GM12878 (cell line): ENCODE measurements around the gene PTPRD. TPM values are rescaled to one million over a fixed set of nuclear protein-coding genes. Genes with fewer than 3 reads are reported as not detected.

Experiments used
- ATAC-seq: fragments of 200-7000 bp; cut with Tn5 transposase; 3 replicates; pipeline ENCODE4 v1.9.1; 2020; ENCODE audit warnings: mild to moderate bottlenecking, moderate library complexity
- BruUV-seq: library from RNA; stranded (reverse); fragments of 400-500 nt; replicated peaks from 2 replicates; lab custom pipeline; 2021; lab: Mats Ljungman, UMichigan
- CTCF ChIA-PET: fragments of 300-600 bp; sonication (Branson Sonifier 250); formaldehyde crosslinking; extraction: SDS; loops from one replicate; lab custom pipeline; 2021; ENCODE audit warnings: inconsistent platforms; lab: Yijun Ruan, JAX
- POLR2A ChIA-PET: fragments of 350-600 bp; formaldehyde crosslinking; extraction: SDS; loops from one replicate; lab custom pipeline; 2021; ENCODE audit warnings: inconsistent platforms; lab: Charles Lee
- RAD21 ChIA-PET: fragments of 300-600 bp; sonication (Branson Sonifier 250); formaldehyde crosslinking; loops from one replicate; lab custom pipeline; 2023; ENCODE audit warnings: antibody characterized with exemption; ENCODE audit not compliant: unreplicated experiment; lab: Charles Lee
- SMC1A ChIA-PET: fragments of 300-600 bp; sonication (Branson Sonifier 250); formaldehyde crosslinking; loops from one replicate; lab custom pipeline; 2023; ENCODE audit not compliant: unreplicated experiment, uncharacterized antibody; lab: Charles Lee
- DNase-seq: peaks from one replicate; pipeline ENCODE4 v3.0.0-alpha.2; 2011; ENCODE audit warnings: low read depth, low spot score
- FAIRE-seq: peaks from 3 replicates; lab custom pipeline; 2011; peaks lifted over from hg19 to GRCh38; lab: Jason Lieb, UNC
- H2AFZ ChIP-seq: 2 replicates; pipeline ENCODE4 v1.6.0; 2011; ENCODE audit warnings: low read depth, low read length, control low read depth; ENCODE audit not compliant: control insufficient read depth
- H3K27ac ChIP-seq: 2 replicates; pipeline ENCODE4 v1.5.1; 2011; ENCODE audit warnings: control low read depth; ENCODE audit not compliant: control insufficient read depth, insufficient read depth
- H3K27me3 ChIP-seq, 2 experiments: replicated peaks in 1 of 2; 2 replicates each; pipeline versions ENCODE4 v1.6.0 to v1.6.1; 2011; ENCODE audit warnings: low read length in 1 of 2; ENCODE audit not compliant: control insufficient read depth in 2 of 2, insufficient read depth in 2 of 2
- H3K36me3 ChIP-seq, 2 experiments: 2 replicates each; pipeline ENCODE4 v1.5.1; 2011; ENCODE audit warnings: low read length in 1 of 2; ENCODE audit not compliant: control insufficient read depth in 2 of 2, insufficient read depth in 2 of 2
- H3K4me1 ChIP-seq: 2 replicates; pipeline ENCODE4 v1.6.1; 2011; ENCODE audit warnings: mild to moderate bottlenecking, low read length, moderate library complexity, mixed read lengths; ENCODE audit not compliant: control insufficient read depth, insufficient read depth
- H3K4me2 ChIP-seq: 2 replicates; pipeline ENCODE4 v1.6.0; 2011; ENCODE audit warnings: control low read depth; ENCODE audit not compliant: control insufficient read depth, insufficient read depth
- H3K4me3 ChIP-seq: fragments of 200-600 bp; sonication (generic); 2 replicates; pipeline ENCODE4 v1.5.1; 2016
- H3K79me2 ChIP-seq: 2 replicates; pipeline ENCODE4 v1.6.0; 2011; ENCODE audit warnings: low read length; ENCODE audit not compliant: control insufficient read depth, insufficient read depth
- H3K9ac ChIP-seq: 2 replicates; pipeline ENCODE4 v1.8.0; 2011; ENCODE audit warnings: low read length, control low read depth, mixed read lengths; ENCODE audit not compliant: control insufficient read depth, insufficient read depth
- H3K9me3 ChIP-seq: replicated peaks from 3 replicates; pipeline ENCODE4 v1.5.1; 2011; ENCODE audit warnings: mild to moderate bottlenecking, low read length; ENCODE audit not compliant: control insufficient read depth, insufficient read depth
- H4K20me1 ChIP-seq: 2 replicates; pipeline ENCODE4 v1.6.0; 2011; ENCODE audit not compliant: control insufficient read depth, insufficient read depth
- CBX5 ChIP-seq: sonication (generic); IDR thresholded peaks from 2 replicates; pipeline ENCODE4 v1.6.1; 2016; ENCODE audit warnings: low read depth, moderate library complexity, mild to moderate bottlenecking, inconsistent platforms
- CHD4 ChIP-seq: fragments of 200-600 bp; sonication (generic); IDR thresholded peaks from 2 replicates; pipeline ENCODE4 v1.6.1; 2016; ENCODE audit warnings: mild to moderate bottlenecking
- GATAD2B ChIP-seq: fragments of 450-650 bp; conservative IDR thresholded peaks from 2 replicates; pipeline ENCODE4 v1.6.1; 2017; ENCODE audit warnings: low read depth, mild to moderate bottlenecking, moderate library complexity
- IKZF2 ChIP-seq, 2 experiments: fragments of 450-650 bp; IDR thresholded peaks; 2 replicates each; pipeline ENCODE4 v1.6.1; 2017; ENCODE audit warnings: mild to moderate bottlenecking in 2 of 2, moderate library complexity in 2 of 2
- IRF4 ChIP-seq: IDR thresholded peaks from 2 replicates; pipeline ENCODE4 v1.6.1; 2011; ENCODE audit warnings: low read depth, low read length
- NFIC ChIP-seq: IDR thresholded peaks from 2 replicates; pipeline ENCODE4 v1.6.1; 2012; ENCODE audit warnings: low read depth, mild to moderate bottlenecking, inconsistent platforms, low read length, moderate library complexity
- NFXL1 ChIP-seq: fragments of 450-650 bp; IDR thresholded peaks from 2 replicates; pipeline ENCODE4 v1.6.1; 2017; ENCODE audit warnings: antibody characterized with exemption, mild to moderate bottlenecking, borderline replicate concordance
- NRF1 ChIP-seq: conservative IDR thresholded peaks from 2 replicates; pipeline ENCODE4 v1.6.1; 2011; ENCODE audit warnings: mild to moderate bottlenecking, low read depth, low read length, improper control_type of control experiment
- RFX5 ChIP-seq: IDR thresholded peaks from 2 replicates; pipeline ENCODE4 v1.6.1; 2011; ENCODE audit warnings: low read depth, low read length, improper control_type of control experiment
- SREBF2 ChIP-seq: IDR thresholded peaks from 2 replicates; pipeline ENCODE4 v1.6.1; 2012; ENCODE audit warnings: mild to moderate bottlenecking, low read length
- ZNF217 ChIP-seq: fragments of 450-650 bp; IDR thresholded peaks from 2 replicates; pipeline ENCODE4 v1.6.1; 2017; ENCODE audit warnings: antibody characterized with exemption, mild to moderate bottlenecking
- WGBS: methylation state at CpG from one replicate; pipeline ENCODE4 v1.1.6; 2016; ENCODE audit warnings: low lambda C conversion rate; ENCODE audit not compliant: insufficient replicate concordance, insufficient coverage; ENCODE audit errors: missing lambda C conversion rate; 5-methylcytosine and 5-hydroxymethylcytosine counted together
- in situ Hi-C: fragments of 300-500 bp; cut with MboI; formaldehyde crosslinking; loops from 9 replicates; pipeline ENCODE4 v1.14.3; 2018; ENCODE audit warnings: mixed read lengths
- intact Hi-C: fragments of 100-400 bp; cut with micrococcal nuclease; formaldehyde crosslinking; loops from one replicate; pipeline ENCODE4 v1.14.2; 2022; ENCODE audit not compliant: unreplicated experiment
- polyA plus RNA-seq, 11 experiments: library from polyadenylated mRNA; depleted of rRNA in 4 of 11; unstranded in 6 of 11; stranded (reverse) in 5 of 11; fragments of >200 nt; fragmentation: Nextera tagmentation in 4 of 11; fragmentation: Illumina TruSeq in 1 of 11; extraction: Ambion mirVana in 4 of 11; extraction: Trizol in 1 of 11; gene quantifications; 1 replicate in 1 of 11; 2 replicates in 10 of 11; pipeline versions ENCODE4 v1.2.1 to v1.2.3, GENCODE V29; 2011 to 2016; ENCODE audit warnings: inconsistent platforms in 2 of 11, missing spikeins in 2 of 11, low read depth in 1 of 11
- total RNA-seq, 4 experiments: library from RNA; depleted of rRNA in 3 of 4; stranded (reverse); fragments of >200 nt in 3 of 4; fragmentation: Illumina TruSeq in 1 of 4; extraction: Trizol in 1 of 4; gene quantifications; 2 replicates each; pipeline versions ENCODE4 v1.2.1 to v1.2.3, GENCODE V29; 2013 to 2021
- TF ChIP-seq, protein P1 (sequence below): fragments of 450-650 bp; IDR thresholded peaks from 2 replicates; pipeline ENCODE4 v1.6.1; 2018; ENCODE audit warnings: mild to moderate bottlenecking, low read depth, moderate library complexity; ENCODE audit not compliant: partially characterized antibody
- TF ChIP-seq, protein P2 (sequence below): IDR thresholded peaks from 2 replicates; pipeline ENCODE4 v1.6.1; 2011; ENCODE audit warnings: borderline replicate concordance, low read depth, mild to moderate bottlenecking, moderate library complexity, low read length; ENCODE audit not compliant: insufficient read depth, poor library complexity, severe bottlenecking

PTPRD gene
- total and polyA plus RNA-seq, 10 of the 15 experiments (the other 5 are each of a cell fraction or from before 2014, with no cell fraction given) = under 0.01 to 0.05 (median 0.01) TPM; not detected in 7

DNA sequence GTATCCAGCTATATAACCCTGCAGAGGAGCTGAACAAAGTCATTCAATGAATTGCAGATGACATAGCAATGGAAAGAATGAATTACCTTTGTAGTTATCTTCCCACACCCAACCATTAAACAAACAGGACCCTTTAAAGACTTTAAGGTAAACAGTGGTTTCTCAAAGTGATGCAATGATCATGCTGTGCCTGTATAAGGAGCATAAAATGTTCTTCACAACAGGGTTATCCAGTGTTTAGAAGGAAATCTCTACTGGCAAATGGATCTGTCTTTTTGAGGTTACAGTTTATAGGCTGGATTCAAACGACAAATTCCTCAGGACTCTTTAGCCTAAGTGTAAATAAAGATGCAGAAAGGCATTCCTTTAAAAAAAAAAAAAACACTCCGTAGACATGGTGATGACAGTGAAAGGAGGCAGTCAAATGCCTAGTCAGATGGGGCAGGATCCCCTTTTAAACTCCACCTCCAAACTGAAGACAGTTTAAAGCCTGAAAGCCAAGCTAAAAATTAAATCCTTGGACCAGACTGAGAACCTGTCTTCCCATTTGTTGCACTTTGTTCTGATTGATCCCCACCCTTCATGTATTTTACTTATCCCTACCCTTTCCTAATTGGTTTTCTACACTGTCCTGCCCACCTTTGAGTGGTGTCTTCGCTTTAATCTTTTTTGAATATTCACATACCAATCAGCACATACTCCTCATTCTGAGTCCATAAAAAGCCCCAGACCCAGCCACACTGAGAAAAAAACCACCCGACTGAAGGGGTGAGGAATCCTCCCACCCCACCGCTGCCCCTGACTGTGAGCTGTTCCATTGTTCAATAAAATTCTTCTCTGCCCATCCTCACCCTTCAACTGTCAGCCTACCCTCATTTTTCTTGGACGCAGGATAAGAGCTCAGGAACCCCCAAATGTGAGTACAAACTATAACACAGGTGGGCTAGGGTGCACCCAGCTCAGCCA, 2052.0 kb downstream of the PTPRD start:
- ChIA-PET SMC1A (interaction anchor here (1.4 kb wide), 1 partner anchor 9 kb away, joined by 3 read pairs; no protein-coding TSS in a partner anchor), CTCF (no interaction called here), POLR2A (no interaction called here), RAD21 (no interaction called here)
- no peak overlapping the region for H3K4me3 ChIP-seq
- H3K36me3 ChIP-seq = no peaks in the 10 kb centered on the region
- H4K20me1 ChIP-seq = no peaks in the 10 kb centered on the region
- no peaks in the 10 kb centered on the region for H3K27me3 ChIP-seq
- no peak overlapping the region for H3K27ac ChIP-seq
- H3K9ac ChIP-seq = no peak overlapping the region
- under 1% methylated on average over 6 of the region's 6 CpGs for WGBS
- no TSS peak for BruUV-seq
- intact Hi-C loops = no loop called here
- no peaks in the 10 kb centered on the region for H3K79me2 ChIP-seq
- TF ChIP-seq NFIC (no peak), IRF4 (no peak), CBX5 (no peak), SREBF2 (no peak), CHD4 (no peak), NFXL1 (no peak), IKZF2 (IDR thresholded peaks at IDR 0.05) (no peak), NRF1 (no peak), GATAD2B (no peak), ZNF217 (no peak), RFX5 (no peak)
- TF ChIP-seq, protein P1, sequence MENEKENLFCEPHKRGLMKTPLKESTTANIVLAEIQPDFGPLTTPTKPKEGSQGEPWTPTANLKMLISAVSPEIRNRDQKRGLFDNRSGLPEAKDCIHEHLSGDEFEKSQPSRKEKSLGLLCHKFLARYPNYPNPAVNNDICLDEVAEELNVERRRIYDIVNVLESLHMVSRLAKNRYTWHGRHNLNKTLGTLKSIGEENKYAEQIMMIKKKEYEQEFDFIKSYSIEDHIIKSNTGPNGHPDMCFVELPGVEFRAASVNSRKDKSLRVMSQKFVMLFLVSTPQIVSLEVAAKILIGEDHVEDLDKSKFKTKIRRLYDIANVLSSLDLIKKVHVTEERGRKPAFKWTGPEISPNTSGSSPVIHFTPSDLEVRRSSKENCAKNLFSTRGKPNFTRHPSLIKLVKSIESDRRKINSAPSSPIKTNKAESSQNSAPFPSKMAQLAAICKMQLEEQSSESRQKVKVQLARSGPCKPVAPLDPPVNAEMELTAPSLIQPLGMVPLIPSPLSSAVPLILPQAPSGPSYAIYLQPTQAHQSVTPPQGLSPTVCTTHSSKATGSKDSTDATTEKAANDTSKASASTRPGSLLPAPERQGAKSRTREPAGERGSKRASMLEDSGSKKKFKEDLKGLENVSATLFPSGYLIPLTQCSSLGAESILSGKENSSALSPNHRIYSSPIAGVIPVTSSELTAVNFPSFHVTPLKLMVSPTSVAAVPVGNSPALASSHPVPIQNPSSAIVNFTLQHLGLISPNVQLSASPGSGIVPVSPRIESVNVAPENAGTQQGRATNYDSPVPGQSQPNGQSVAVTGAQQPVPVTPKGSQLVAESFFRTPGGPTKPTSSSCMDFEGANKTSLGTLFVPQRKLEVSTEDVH = no peak
- TF ChIP-seq, protein P2, sequence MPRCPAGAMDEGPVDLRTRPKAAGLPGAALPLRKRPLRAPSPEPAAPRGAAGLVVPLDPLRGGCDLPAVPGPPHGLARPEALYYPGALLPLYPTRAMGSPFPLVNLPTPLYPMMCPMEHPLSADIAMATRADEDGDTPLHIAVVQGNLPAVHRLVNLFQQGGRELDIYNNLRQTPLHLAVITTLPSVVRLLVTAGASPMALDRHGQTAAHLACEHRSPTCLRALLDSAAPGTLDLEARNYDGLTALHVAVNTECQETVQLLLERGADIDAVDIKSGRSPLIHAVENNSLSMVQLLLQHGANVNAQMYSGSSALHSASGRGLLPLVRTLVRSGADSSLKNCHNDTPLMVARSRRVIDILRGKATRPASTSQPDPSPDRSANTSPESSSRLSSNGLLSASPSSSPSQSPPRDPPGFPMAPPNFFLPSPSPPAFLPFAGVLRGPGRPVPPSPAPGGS = no peak
- H3K4me2 ChIP-seq = no peak overlapping the region
- in situ Hi-C loops = no loop called here
- no peaks in the 10 kb centered on the region for H3K9me3 ChIP-seq
- FAIRE-seq (no peak), DNase-seq (no peak), ATAC-seq (no peak)
- no peaks in the 10 kb centered on the region for H3K4me1 ChIP-seq
- H2AFZ ChIP-seq = no peak overlapping the region
